HG03457 (cell line): ENCODE data around the gene GOLGA8B.
"Not testable (repeated sequence)": the region's sequence is repeated elsewhere in the genome, so short reads cannot be mapped to it uniquely, and the experiment has no call there.

Source experiments
- ATAC-seq: cut with Tn5 transposase; IDR thresholded peaks from one replicate; pipeline ENCODE4 v1.9.1; 2021; ENCODE audit warnings: moderate number of reproducible peaks; ENCODE audit not compliant: unreplicated experiment

Gene GOLGA8B, protein sequence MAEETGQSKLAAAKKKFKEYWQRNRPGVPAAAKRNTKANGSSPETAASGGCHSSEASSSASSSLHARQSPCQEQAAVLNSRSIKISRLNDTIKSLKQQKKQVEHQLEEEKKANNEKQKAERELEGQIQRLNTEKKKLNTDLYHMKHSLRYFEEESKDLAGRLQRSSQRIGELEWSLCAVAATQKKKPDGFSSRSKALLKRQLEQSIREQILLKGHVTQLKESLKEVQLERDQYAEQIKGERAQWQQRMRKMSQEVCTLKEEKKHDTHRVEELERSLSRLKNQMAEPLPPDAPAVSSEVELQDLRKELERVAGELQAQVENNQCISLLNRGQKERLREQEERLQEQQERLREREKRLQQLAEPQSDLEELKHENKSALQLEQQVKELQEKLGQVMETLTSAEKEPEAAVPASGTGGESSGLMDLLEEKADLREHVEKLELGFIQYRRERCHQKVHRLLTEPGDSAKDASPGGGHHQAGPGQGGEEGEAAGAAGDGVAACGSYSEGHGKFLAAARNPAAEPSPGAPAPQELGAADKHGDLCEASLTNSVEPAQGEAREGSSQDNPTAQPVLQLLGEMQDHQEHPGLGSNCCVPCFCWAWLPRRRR

DNA sequence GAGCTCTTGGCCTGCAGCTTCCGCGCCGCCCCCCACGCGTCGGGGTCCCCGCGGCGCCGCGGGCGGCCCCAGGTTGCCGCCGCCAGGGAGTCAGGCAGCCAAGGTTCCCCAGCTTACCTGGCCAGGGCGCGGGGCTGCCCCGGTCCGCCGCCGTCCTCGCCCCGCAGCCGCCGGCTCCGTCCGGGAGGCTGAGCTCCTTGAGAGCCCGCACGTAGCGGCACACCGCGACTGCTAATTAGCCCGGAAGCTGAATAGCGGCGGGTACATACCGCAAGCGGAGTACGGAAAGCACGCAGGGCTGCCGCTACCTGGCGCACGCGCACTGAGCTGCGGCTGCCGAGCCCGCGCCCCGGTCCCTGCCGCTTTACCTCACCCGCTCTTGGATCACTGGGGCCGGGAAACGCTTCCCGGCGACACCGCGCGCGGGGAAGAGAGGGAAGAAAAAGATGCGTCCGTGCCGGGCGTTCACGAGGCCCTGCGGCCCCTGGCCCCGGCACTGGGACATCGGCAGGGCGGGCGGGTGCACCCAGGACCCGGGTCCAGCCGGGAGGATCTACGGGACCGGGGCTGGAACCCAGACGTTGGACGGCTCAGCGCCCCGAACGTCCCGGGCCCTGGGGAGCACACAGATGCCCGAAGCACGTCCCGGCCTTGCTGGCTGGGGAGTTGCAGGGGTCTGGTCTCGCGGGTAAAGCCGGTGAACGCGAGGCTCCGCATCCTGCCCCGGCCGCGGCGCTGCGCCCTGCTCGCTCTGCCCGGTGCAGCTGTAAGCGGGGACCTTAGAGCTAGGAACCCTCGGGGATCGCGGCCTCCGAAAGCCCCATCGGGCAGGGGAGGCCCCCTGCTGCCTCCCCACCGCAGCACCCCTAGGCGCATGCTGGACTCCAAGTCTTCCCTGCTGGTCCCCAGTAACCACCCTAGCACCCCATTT lies at the start of gene GOLGA8B:
GOLGA8B (minus strand) TSS at position 253 of the 931 bp plus-strand sequence. CDS start 47,739 bp downstream, outside the sequence.
- ATAC-seq, result peak; percentile 41

DNA sequence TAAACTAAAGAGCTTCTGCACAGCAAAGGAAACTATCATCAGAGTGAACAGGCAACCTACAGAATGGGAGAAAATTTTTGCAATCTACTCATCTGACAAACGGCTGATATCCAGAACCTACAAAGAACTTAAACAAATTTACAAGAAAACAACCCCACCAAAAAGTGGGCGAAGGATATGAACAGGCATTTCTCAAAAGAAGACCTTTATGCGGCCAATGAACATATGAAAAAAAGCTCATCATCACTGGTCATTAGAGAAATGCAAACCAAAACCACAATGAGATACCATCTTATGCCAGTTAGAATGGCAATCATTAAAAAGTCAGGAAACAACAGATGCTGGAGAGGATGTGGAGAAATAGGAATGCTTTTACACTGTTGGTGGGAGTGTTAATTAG lies 49.7 kb upstream of the GOLGA8B start:
- ATAC-seq, result not testable (repeated sequence)

DNA sequence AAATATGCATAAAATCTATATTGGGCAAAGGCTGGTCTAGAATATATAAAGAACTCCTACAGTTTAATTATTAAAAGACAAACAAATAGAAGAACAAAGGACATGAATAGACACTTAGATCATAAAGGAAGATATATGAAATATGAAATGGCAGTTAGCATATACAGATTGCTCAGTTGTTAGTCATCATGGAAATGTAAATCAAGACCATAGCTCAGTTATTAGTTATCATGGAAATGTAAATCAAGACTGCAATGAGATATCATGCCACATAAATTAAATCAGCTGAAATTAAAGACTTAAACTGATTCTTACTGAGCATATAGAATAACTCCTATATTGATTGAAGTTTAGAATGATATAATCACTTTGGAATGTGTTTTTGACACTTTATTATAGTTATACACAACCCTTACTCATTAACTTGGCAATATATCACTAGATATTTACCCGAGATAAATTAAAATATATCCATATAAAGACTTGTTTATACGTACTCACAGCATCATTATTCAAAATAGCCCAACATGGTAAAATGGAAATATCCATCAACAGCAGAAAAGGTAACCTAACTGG lies 45.2 kb upstream of the GOLGA8B start:
- no peak for ATAC-seq

DNA sequence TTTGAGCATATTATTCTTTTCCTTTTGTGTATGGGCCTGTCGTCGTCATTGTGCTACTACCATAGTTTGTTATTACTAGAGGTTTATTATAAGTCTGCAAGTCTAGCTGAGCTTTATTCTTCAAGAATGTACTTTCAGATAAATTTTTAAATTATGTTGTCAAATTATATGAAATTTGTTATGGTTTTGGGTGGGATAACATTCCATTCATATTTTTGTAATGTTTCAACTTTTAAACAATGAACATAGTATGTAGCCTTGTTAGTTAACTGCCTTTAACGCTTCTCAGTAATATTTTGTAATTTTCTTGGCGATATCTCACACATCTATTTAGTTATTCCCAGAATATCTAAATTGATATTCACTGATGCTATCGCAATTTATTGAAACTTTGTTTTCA lies 41.6 kb upstream of the GOLGA8B start:
- no peak for ATAC-seq

DNA sequence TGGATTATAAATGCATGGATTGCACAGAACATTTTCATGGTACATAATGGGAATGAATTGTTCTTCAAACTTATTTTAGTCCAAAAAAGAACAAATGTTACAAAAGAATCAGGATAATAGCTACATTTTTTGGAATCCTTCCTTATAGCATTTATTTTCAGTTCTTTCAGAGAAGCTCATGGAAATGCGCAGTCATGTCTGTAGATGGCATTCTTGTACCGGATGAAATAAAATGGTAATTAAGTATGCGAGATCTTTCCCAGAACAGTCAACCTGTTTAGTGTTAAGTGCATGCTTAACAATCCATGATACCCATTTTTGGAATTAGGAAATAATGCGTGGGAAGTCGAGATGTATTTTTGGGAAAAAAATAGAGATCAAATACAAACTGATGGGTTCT lies 38.2 kb upstream of the GOLGA8B start:
- no peak for ATAC-seq

DNA sequence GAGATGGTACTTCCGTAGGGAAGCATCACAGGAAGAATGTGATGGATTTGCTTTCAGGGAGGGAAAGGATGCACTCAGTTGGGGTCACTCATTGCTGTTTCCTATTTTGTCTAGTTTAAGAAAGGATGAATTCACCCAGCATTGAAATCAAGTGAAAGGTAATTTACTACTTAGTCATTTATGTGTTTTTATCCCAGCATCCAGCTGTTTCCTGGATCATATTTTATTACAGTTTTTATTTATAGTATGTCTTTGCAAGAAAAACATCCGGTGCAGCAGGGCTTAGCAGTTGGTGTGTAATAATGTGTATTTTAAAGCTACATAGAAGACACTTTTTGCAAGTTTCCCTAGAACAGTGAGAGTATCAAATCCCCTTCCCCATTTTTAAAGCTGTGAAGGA lies 37.4 kb upstream of the GOLGA8B start:
- no peak for ATAC-seq

DNA sequence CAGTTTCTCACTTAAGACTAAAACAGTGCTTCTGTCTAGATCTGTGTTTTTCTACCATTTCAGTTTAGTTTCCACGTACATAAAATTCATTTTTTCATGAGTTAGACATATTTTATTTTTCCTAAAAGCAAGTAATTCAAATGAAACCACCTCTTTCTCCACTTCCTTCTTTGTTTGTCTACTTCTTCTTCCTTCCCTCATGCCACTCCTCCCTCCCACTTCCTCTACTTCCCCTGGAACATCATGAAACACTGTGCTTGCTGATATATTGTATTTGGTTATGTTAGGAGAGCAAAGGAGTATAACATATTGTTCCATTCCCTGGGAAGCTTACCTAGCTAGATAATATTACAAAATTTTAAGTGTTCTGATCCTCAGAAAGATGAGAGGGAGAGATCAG lies 36.7 kb upstream of the GOLGA8B start:
- no peak for ATAC-seq

DNA sequence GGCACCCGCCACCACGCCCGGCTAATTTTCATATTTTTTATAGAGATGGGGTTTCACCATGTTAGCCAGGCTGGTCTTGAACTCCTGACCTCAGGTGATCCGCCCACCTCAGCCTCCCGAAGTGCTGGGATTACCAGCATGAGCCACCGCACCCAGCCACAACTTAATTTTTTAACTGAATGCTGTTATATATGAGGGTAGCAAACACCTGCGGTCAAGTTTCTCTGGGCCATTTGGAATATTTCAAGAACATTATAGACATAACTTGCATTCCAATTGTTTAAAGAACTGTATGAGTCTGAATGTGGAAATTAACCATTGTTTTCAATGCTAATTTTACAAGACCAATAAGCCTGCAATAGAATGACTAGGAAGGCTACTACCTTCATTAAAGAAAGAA lies 35.7 kb upstream of the GOLGA8B start:
- no peak for ATAC-seq

DNA sequence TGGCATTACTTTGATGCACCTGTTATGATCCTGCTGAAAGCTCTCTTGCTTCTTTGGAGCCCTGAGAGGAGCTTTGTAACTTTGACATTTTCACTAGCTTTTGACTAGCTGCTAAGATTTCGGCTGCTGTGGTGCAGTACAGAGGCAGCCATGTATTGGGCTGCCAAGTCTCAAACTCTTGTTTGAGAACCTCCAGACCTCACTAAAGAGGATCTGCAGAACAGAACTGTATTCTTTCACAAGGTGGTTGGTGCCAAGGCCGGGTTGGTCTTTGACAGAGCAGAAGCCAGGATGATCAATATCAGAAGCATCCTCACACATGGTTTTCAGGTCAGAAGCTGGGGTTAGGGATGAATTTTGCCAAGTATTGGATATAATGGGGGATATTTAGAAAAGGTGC lies 34.6 kb upstream of the GOLGA8B start:
- ATAC-seq, result no peak

DNA sequence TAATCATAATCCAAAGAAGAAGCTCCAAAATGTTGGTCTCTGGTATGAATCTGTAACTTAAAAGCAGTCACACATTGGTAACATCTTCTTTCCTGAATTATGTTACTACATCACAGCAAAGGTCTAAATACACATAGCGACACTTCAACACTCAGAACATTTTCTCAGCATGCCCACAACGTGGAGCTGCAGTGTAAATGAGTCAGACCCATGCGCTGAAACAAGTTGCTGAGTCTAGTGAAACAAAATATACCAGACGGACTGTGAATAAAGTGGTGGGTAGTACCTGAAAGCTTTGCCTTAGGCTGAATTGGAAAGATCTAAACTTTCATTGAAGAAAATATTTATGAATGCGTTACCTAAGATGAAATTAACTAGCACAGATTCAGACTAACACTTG lies 33.2 kb upstream of the GOLGA8B start:
- no peak for ATAC-seq

DNA sequence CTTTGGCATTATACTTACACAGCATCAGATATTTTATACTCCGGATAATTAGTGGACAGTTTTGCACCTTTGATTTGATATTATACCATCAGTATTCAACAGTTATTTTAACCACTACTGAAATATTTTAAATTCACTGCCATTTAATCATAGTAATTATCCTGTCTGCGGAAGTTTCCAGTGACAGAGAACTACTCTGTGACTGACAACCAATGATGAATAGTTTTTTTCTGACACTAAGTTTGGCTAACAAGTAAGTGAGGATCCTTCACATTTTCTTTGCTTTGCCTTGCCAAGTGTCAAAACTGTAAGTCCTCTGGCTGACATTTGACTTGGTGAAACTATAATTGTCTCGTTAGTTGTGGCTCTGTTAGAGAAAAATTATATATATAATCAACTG lies 30.5 kb upstream of the GOLGA8B start:
- ATAC-seq, result no peak

DNA sequence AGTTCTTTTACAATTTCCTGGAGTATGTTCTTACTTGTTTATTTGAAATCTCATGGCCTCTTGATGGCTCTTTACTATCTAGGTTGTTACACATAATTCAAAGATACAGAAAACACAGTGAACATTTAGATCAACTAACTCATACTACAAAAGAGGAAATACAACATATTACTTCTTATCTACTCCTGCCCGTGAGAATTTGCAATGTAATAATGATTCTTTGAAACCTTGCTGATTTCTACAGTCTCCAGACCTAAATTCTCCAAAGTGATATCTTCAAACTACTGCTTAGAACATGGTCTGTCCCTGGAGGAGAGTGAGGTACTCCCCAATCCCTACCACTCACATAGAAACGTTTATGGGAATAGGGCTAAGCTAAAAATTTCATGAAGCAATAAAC lies 29.9 kb upstream of the GOLGA8B start:
- no peak for ATAC-seq

DNA sequence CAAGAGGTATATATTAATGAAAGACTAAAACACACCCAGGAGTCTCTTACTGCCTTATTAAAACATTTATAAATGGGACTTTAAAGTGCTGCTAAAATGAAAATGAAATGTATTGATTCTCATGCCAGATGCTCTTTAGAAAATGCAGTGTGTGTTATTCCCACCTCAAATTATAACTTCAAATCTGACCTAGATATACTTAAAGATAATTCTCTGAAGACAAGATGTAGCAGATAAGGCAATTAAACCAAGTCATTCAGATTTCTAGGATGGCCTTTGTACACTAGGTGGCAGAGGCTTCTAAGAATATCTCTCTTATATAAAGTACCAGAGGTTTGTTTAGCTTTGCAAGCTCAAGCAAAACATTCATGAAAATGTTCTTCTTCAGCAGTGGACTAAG lies 26.9 kb upstream of the GOLGA8B start:
- ATAC-seq, result no peak

DNA sequence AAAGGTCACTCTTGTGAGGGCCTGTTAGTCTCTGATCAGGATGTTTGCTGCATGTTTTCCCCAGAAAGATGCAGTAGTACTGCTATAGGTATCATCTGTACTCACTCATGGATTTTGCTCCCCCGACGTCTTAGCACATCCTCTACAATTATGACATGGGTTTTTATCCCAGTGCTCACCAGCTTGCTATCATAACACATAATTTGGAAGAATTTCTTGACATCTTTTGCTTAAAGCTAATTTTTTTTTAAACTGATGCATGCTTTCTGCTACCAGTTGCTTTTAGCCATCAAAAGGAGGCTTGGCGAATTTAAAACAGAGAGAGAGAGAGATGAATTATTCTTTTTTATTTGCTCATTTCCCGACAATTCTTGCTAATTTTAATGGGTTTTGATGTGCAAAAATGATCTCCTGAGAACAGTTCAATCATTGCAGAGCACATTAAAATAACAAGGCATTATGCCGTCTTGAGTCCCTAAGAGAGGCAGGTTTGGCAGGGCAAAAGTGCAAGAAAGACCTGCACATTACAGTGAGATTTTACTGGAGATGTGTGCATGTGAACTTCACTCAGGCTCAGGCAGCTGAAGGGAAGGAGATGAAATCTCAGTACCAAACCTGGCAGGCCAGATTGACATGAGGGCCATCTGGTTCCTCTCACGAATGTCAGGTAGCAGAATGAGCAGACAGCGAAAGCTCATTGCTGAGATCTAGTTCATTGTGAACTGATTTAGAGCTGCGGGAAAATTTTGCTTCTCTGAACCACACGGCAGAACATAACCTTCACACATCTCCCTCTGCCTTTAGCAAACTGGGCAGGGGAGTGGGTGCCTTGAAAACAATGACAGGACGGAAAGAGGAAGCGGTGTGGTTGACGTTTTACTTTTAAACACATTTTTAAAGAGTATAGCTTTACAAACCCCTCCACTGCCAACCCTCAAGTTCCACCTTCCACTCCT lies 25.9 kb upstream of the GOLGA8B start:
- no peak for ATAC-seq

DNA sequence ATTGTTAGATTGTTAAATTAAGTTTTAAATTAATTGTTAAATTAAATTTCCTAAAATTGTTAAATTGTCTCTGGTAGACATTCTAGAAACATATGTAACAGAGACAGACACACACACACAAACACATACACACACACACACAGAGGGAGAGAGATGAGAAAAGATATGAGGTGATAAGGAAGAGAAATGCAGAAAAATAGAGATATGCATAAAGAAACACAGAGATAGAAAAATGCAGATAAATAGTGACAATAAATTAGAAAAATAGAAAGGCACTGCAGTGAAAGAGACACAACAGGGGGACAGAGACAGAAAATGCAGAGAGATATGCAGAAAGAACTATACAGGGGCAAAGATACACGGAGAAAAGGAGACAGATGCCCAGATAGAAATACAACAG lies 25.1 kb upstream of the GOLGA8B start:
- no peak for ATAC-seq

DNA sequence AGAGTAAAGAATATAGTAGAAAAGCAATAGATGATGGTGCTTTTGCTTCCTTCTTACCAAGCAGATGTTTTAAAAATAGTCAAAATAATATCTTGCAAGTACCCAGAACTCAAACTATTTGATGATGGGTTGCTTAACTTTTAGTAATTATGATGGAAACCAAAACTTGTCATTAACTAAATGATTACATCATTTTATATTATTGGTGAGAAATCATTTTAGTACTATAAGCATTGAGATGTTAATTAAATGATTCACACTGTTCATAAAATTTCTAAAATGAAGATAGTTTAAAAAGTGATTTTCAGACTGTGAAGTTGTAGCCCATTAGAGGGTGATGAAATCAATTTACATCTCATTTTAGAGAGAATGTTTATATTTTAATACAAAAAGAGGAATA lies 24.4 kb upstream of the GOLGA8B start:
- ATAC-seq, result no peak

DNA sequence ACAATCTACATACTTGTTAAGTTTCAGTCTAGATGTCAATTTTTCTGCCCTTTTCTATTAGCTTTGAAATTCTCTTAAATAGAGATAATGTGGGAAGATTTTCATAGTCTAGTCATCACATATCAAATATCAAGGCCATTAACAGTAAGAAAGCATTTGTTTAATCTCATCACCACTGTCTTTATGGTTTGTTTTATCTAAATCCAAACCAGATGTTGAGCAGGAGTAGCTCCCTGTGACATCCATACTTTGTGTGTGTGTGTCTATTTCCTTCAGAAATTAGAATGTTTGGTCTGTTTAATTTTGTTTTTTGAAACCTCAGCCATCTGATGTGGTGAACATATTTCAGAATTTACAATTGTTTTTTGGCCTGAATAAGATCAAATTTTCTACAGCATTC lies 23.1 kb upstream of the GOLGA8B start:
- no peak for ATAC-seq

DNA sequence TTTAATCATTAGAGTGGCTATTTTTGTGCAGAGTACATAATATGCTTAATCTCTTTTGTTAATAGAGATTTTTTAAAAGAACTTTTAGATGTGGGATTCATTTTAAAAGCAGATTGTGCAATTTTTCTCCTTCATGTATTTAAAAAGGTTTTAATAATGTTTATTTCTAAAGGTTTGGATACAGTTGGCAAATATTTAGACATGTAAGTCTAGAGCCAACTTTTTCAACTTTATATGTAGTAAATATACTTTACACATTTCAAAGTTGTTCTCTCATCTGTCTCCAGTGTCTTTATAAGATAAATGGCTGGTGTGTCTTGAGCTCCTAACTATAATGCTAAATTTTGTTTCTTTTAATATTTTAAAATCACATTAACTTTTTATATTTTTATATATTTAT lies 22.7 kb upstream of the GOLGA8B start:
- no peak for ATAC-seq

DNA sequence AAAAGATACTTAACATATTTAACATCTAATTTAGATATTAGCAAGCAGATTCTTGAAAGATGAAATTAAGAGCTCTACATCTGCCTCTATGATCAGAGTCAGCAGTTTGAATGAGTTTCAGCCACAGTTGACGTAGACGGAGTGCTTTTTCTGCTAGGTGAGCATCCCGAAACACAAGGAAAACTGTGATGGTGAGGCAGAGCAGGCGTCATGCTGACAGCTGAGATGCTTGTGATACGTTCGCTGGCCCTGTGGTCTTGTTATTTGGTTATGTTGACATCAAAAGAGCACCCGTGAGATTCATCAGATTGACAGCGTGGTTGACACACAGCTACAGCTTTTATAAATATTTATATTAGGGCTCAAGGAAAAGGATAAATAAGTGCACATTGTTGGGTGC lies 19.6 kb upstream of the GOLGA8B start:
- ATAC-seq, result no peak

DNA sequence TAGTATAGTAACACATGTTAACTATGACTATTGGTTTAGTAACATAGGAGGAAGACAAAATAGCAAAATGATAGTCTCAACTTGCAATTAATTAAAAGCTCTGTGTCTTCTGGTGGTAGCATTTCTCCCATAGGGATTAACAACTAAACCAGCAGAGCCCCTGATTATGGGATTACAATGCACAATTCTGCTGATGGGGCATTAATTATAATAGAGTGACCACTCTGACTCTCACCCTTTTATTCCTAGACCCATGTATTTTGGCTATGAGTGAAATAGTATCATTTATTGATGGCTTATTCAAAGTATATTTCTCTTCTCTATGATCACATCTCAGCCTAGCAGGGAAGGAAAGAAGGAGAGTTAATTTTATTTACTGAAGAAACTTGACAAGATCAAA lies 17.5 kb upstream of the GOLGA8B start:
- ATAC-seq, result no peak
